Measurements from ENCODE around the gene ATP5F1B. TPM values are rescaled to one million over a fixed set of nuclear protein-coding genes. Genes with fewer than 3 reads are reported as not detected.

ATP5F1B gene
- total and polyA plus RNA-seq, 9 of the 15 experiments (the other 6 are each of a cell fraction or from before 2014, with no cell fraction given), result 908 to 3,125 (median 1,482) TPM

GRCh38 chr12:56684745-56685359 is 39.1 kb upstream of the ATP5F1B start:
- no peak for ATAC-seq
- no TSS peak for BruUV-seq (replicated peaks)
- Histone ChIP-seq H3K4me1 (replicated peaks in 1 of 2; ENCODE audit: control insufficient read depth in 2 of 2, insufficient read depth in 2 of 2, low read length in 2 of 2) (peaks cover 14 to 51% of the 10 kb centered on the region in 2 experiments; a peak in 4 of 5 replicates), H3K4me3 (peak overlapping the region; percentile 97), H3K27ac (ENCODE audit: extremely low read depth, low read depth, low read length) (peak overlapping the region; percentile 99; the same call in 2 of the 3 replicates), H3K4me2 (ENCODE audit: insufficient read depth, low read length) (peak overlapping the region; percentile 96), H3K36me3 (ENCODE audit: control insufficient read depth, insufficient read depth, low read length) (peaks cover 62% of the 10 kb centered on the region), H3K9ac (ENCODE audit: insufficient read depth in 1 of 2, low read depth in 2 of 2, low read length in 2 of 2) (peak overlapping the region; percentile 93 to 100), H3K79me2 (ENCODE audit: control insufficient read depth, insufficient read depth, low read length) (peaks cover 93% of the 10 kb centered on the region), H3K9me3 (replicated peaks; ENCODE audit: control insufficient read depth, insufficient read depth, low read depth, low read length) (no peaks in the 10 kb centered on the region), H3K27me3 (ENCODE audit: control insufficient read depth in 2 of 2, insufficient read depth in 2 of 2, low read length in 2 of 2) (no peaks in the 10 kb centered on the region), H3K9me1 (ENCODE audit: control insufficient read depth, insufficient read depth, low read length) (no peaks in the 10 kb centered on the region), H2AFZ (ENCODE audit: low read depth, low read length) (no peak overlapping the region), H4K20me1 (replicated peaks; ENCODE audit: control insufficient read depth, insufficient read depth, low read length) (peaks cover 35% of the 10 kb centered on the region)
- FAIRE-seq, result no peak
- TF ChIP-seq MEIS2 (IDR thresholded peaks at IDR 0.05; ENCODE audit: partially characterized antibody) (peak; percentile 18), SIN3A (IDR thresholded peaks at IDR 0.05; ENCODE audit: borderline replicate concordance in 2 of 2, control insufficient read depth in 1 of 2, low read depth in 2 of 2, low read length in 2 of 2) (peak in 1 of 2 experiments; percentile 31; a peak in 1 of 4 replicates), RBM22 (IDR thresholded peaks at IDR 0.05; ENCODE audit: low read depth, low read length, poor library complexity, severe bottlenecking) (no peak), TAF1 (IDR thresholded peaks at IDR 0.05; ENCODE audit: control insufficient read depth, extremely low read depth, insufficient read depth, low read length, severe bottlenecking) (peak; percentile 15)
- POLR2A ChIA-PET, result interaction anchor here (0.6 to 6.3 kb wide), 14 partner anchors 9 to 197 kb away, joined by 3 to 28 read pairs (median 5); partner anchors contain the start of genes ATP5F1B, GLS2, NACA and PRIM1
- CTCF ChIA-PET (ENCODE audit: low intra/inter-chr PET ratio), result interaction anchor here (0.6 kb wide), 1 partner anchor 49 kb away, joined by 4 read pairs; no protein-coding TSS in a partner anchor
- in situ Hi-C loops (cut with MboI), result no loop called here
- WGBS (ENCODE audit: insufficient coverage, low coverage, missing lambda C conversion rate), result 0% methylated on average over 8 of the region's 8 CpGs
- intact Hi-C loops (cut with micrococcal nuclease), result no loop called here
- DNase-seq (ENCODE audit: extremely low read depth in 1 of 4, low spot score in 3 of 4), result peak in 1 of 4 experiments; percentile 54
